Mesendoderm (in vitro differentiated cells): ENCODE data around the gene CDC45.
"Not testable (repeated sequence)": the region's sequence is repeated elsewhere in the genome, so short reads cannot be mapped to it uniquely, and the experiment has no call there.

Experiments
- DNase-seq: peaks from one replicate; pipeline ENCODE4 v3.0.0; 2013
- H2AK5ac ChIP-seq: 2 replicates; pipeline ENCODE4 v1.6.1; 2013; ENCODE audit warnings: low read length, inconsistent platforms
- H2BK120ac ChIP-seq: 2 replicates; pipeline ENCODE4 v1.6.1; 2013; ENCODE audit warnings: low read depth, mild to moderate bottlenecking, low read length, moderate library complexity, mixed read lengths
- H2BK15ac ChIP-seq: replicated peaks from 2 replicates; pipeline ENCODE4 v1.6.1; 2013; ENCODE audit warnings: low read depth, mild to moderate bottlenecking, moderate library complexity
- H2BK5ac ChIP-seq: 2 replicates; pipeline ENCODE4 v1.6.1; 2013; ENCODE audit warnings: low read length, inconsistent platforms
- H3K18ac ChIP-seq: 2 replicates; pipeline ENCODE4 v1.6.1; 2013; ENCODE audit warnings: mild to moderate bottlenecking, low read length, mixed read lengths
- H3K23ac ChIP-seq: one replicate; pipeline ENCODE4 v1.6.1; 2013; ENCODE audit warnings: low read length
- H3K27ac ChIP-seq: 2 replicates; pipeline ENCODE4 v1.5.1; 2013; ENCODE audit warnings: low read depth, mild to moderate bottlenecking, inconsistent platforms, low read length, moderate library complexity
- H3K27me3 ChIP-seq: 2 replicates; pipeline ENCODE4 v1.6.1; 2013; ENCODE audit warnings: low read length, control low read depth, mild to moderate bottlenecking, inconsistent platforms; ENCODE audit not compliant: insufficient read depth, poor library complexity
- H3K36me3 ChIP-seq: 2 replicates; pipeline ENCODE4 v1.6.1; 2013; ENCODE audit warnings: low read length, inconsistent platforms; ENCODE audit not compliant: control insufficient read depth, insufficient read depth
- H3K4ac ChIP-seq: one replicate; pipeline ENCODE4 v1.6.1; 2013; ENCODE audit warnings: low read depth, mild to moderate bottlenecking, low read length, moderate library complexity
- H3K4me1 ChIP-seq: 2 replicates; pipeline ENCODE4 v1.6.1; 2013; ENCODE audit warnings: low read depth, low read length, inconsistent platforms; ENCODE audit not compliant: control insufficient read depth
- H3K4me2 ChIP-seq: 2 replicates; pipeline ENCODE4 v1.6.1; 2013; ENCODE audit warnings: low read length
- H3K4me3 ChIP-seq: 2 replicates; pipeline ENCODE4 v1.5.1; 2013; ENCODE audit warnings: mild to moderate bottlenecking, low read length
- H3K56ac ChIP-seq: one replicate; pipeline ENCODE4 v1.6.1; 2013; ENCODE audit warnings: low read length
- H3K79me1 ChIP-seq: 2 replicates; pipeline ENCODE4 v1.6.1; 2013; ENCODE audit warnings: low read length, inconsistent platforms
- H3K79me2 ChIP-seq: 2 replicates; pipeline ENCODE4 v1.6.1; 2013; ENCODE audit warnings: mild to moderate bottlenecking, low read length; ENCODE audit not compliant: control insufficient read depth, insufficient read depth
- H3K9ac ChIP-seq: 2 replicates; pipeline ENCODE4 v1.6.1; 2013; ENCODE audit warnings: low read length, inconsistent platforms
- H4K5ac ChIP-seq: one replicate; pipeline ENCODE4 v1.6.1; 2013; ENCODE audit warnings: low read length
- H4K8ac ChIP-seq: one replicate; pipeline ENCODE4 v1.6.1; 2013; ENCODE audit warnings: low read depth, mild to moderate bottlenecking, control low read depth, low read length, moderate library complexity
- WGBS: extraction: QIAGEN DNeasy Blood & Tissue Kit; methylation state at CpG from one replicate; pipeline ENCODE4 v1.1.7; 2013; ENCODE audit warnings: low lambda C conversion rate, missing lambda C conversion rate; ENCODE audit not compliant: insufficient coverage; ENCODE audit errors: extremely low coverage; 5-methylcytosine and 5-hydroxymethylcytosine counted together

Gene CDC45

GRCh38 chr22:19440411-19441195 is 39.1 kb upstream of the CDC45 start:
- H2BK15ac ChIP-seq: no peak overlapping the region
- H3K4me1 ChIP-seq: no peaks in the 10 kb centered on the region
- peaks cover 6% of the 10 kb centered on the region for H3K36me3 ChIP-seq
- DNase-seq: no peak
- WGBS: no CpG with 5 or more reads among the region's 8 CpGs
- H3K18ac ChIP-seq: no peak overlapping the region
- no peak overlapping the region for H3K4ac ChIP-seq
- H3K27ac ChIP-seq: no peak overlapping the region
- no peaks in the 10 kb centered on the region for H3K27me3 ChIP-seq
- no peak overlapping the region for H3K9ac ChIP-seq
- H4K8ac ChIP-seq: no peak overlapping the region
- H3K79me1 ChIP-seq: peaks cover 18% of the 10 kb centered on the region
- peaks cover 10% of the 10 kb centered on the region for H3K79me2 ChIP-seq
- no peak overlapping the region for H3K4me2 ChIP-seq
- no peak overlapping the region for H4K5ac ChIP-seq
- no peak overlapping the region for H3K23ac ChIP-seq
- H2AK5ac ChIP-seq: no peak overlapping the region
- H3K56ac ChIP-seq: no peak overlapping the region
- H2BK5ac ChIP-seq: no peak overlapping the region
- H2BK120ac ChIP-seq: no peak overlapping the region
- no peak overlapping the region for H3K4me3 ChIP-seq

GRCh38 chr22:19442166-19442565 is 37.6 kb upstream of the CDC45 start:
- Histone ChIP-seq H3K36me3 (peaks cover 4% of the 10 kb centered on the region), H3K79me2 (peaks cover 18% of the 10 kb centered on the region), H3K18ac (no peak overlapping the region), H3K4ac (no peak overlapping the region), H2BK120ac (no peak overlapping the region), H4K8ac (no peak overlapping the region), H3K4me1 (peaks cover 2% of the 10 kb centered on the region), H3K27me3 (no peaks in the 10 kb centered on the region), H2BK15ac (no peak overlapping the region), H3K23ac (no peak overlapping the region), H3K4me3 (no peak overlapping the region), H2AK5ac (no peak overlapping the region), H2BK5ac (no peak overlapping the region), H3K4me2 (no peak overlapping the region), H3K9ac (no peak overlapping the region), H3K56ac (no peak overlapping the region), H3K79me1 (peaks cover 25% of the 10 kb centered on the region), H3K27ac (no peak overlapping the region), H4K5ac (no peak overlapping the region)
- DNase-seq: no peak
- WGBS: no CpG with 5 or more reads among the region's 2 CpGs

- Histone ChIP-seq H3K4ac (no peak overlapping the region), H3K27ac (no peak overlapping the region), H3K9ac (no peak overlapping the region), H3K4me3 (no peak overlapping the region), H3K36me3 (peaks cover 4% of the 10 kb centered on the region), H4K5ac (no peak overlapping the region), H2BK15ac (no peak overlapping the region), H3K79me2 (peaks cover 18% of the 10 kb centered on the region), H2BK120ac (no peak overlapping the region), H4K8ac (no peak overlapping the region), H3K79me1 (peaks cover 25% of the 10 kb centered on the region), H3K4me2 (no peak overlapping the region), H2BK5ac (no peak overlapping the region), H3K56ac (no peak overlapping the region), H3K18ac (no peak overlapping the region), H3K23ac (no peak overlapping the region), H2AK5ac (no peak overlapping the region), H3K4me1 (peaks cover 2% of the 10 kb centered on the region), H3K27me3 (no peaks in the 10 kb centered on the region)
- no peak for DNase-seq
- no CpG with 5 or more reads among the region's 7 CpGs for WGBS
These were observed 36.0 kb upstream of the CDC45 start for GRCh38 chr22:19443544-19444211.

DNA sequence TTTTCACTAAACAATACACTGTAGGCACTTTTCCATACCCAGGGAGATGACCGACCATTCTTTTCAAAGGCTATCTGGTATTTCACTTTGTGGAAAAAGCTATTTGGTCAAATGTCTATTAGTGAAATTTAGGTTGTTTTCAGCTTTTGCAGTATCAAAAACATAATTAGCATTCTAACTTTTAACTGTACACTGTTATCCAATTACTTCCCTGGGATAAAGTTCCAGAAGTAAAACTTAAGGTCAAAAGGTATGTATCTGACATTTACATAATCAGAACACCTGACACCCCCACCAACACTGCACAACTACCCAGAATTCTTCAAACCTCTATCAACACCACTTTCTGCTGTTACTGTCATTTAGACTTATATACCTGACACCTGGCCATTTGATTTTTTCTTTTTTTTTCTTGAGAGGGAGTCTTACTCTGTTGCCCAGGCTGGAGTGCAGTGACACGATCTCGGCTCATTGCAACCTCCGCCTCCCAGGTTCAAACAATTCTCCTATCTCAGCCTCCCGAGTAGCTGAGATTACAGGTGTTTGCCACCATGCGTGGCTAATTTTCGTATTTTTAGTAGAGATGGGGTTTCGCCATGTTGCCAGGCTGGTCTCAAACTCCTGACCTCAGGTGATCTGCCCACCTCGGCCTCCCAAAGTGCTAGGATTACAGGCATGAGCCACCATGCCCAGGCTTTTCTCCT is 34.3 kb upstream of the CDC45 start:
- H3K18ac ChIP-seq, H2BK5ac ChIP-seq, H3K4ac ChIP-seq, H3K56ac ChIP-seq, H3K27me3 ChIP-seq, H4K5ac ChIP-seq, H3K9ac ChIP-seq, H2AK5ac ChIP-seq, H2BK15ac ChIP-seq, H3K4me2 ChIP-seq, H3K36me3 ChIP-seq, H3K23ac ChIP-seq, H2BK120ac ChIP-seq, H3K27ac ChIP-seq, H3K4me1 ChIP-seq, DNase-seq, H4K8ac ChIP-seq, H3K4me3 ChIP-seq: not testable (repeated sequence)
- WGBS: no CpG with 5 or more reads among the region's 9 CpGs
- H3K79me2 ChIP-seq: peaks cover 18% of the 10 kb centered on the region
- H3K79me1 ChIP-seq: peaks cover 22% of the 10 kb centered on the region

DNA sequence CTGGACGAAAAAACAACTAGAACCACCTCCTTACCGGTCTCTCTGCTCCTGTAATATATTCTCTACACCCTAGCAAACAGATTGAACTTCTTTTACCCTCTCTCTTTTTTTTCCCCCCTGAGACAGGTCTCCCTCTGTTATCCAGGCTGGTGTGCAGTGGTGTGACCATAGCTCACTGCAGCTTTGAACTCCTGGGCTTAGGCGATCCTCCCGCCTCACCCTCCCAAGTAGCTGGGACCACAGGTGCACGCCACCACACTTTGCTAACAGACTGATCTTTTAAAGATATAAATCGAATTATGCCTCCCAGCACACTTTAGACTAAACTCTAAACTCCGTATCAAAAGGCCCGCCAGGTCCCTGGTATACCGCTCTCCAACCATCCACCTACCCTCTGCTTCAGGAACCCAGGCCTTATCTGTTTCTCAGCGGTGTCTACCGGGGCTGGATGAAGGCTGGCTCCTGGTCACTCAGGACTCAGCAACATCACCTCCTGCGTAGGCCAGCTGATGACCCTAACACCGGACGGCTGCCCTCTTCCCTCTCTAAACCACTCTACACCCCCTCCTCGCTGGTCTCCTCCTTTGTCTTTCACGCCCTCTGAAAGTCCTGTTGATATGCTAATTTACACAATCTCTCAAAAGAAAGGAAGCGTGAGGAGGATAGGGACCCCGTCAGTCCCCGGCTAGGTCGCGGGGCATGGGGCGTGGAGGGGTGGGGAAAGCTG is 33.0 kb upstream of the CDC45 start:
- Histone ChIP-seq H3K36me3 (peaks cover 9% of the 10 kb centered on the region), H3K4me1 (peaks cover 2% of the 10 kb centered on the region), H3K18ac (peak overlapping the region; percentile 93), H2AK5ac (no peak overlapping the region), H3K27me3 (no peaks in the 10 kb centered on the region), H3K4ac (no peak overlapping the region), H3K4me2 (peak overlapping the region; percentile 57), H3K27ac (peak overlapping the region; percentile 94), H3K23ac (no peak overlapping the region), H4K5ac (no peak overlapping the region), H2BK120ac (no peak overlapping the region), H3K9ac (peak overlapping the region; percentile 76), H2BK15ac (no peak overlapping the region), H3K56ac (peak overlapping the region; percentile 98), H3K79me1 (peaks cover 20% of the 10 kb centered on the region), H3K79me2 (peaks cover 18% of the 10 kb centered on the region), H2BK5ac (no peak overlapping the region), H4K8ac (no peak overlapping the region), H3K4me3 (peak overlapping the region; percentile 89)
- peak; percentile 70 for DNase-seq
- no CpG with 5 or more reads among the region's 22 CpGs for WGBS
